GM12878 (cell line): ENCODE results near the gene TRPT1. TPM values are rescaled to one million over a fixed set of nuclear protein-coding genes. Genes with fewer than 3 reads are reported as not detected.
A peak's percentile ranks its signal among the peaks of the same experiment; 100 is the strongest.

Experiments used
- EP300 ChIP-seq, 2 experiments: fragments of 150-350 bp in 1 of 2; IDR thresholded peaks; 2 replicates each; pipeline ENCODE4 v1.6.1; 2011 to 2012; ENCODE audit warnings: low read depth in 2 of 2, low read length in 2 of 2, borderline replicate concordance in 1 of 2, improper control_type of control experiment in 1 of 2, inconsistent platforms in 1 of 2; ENCODE audit not compliant: control insufficient read depth in 1 of 2
- FOXK2 ChIP-seq: fragments of 450-650 bp; IDR thresholded peaks from 2 replicates; pipeline ENCODE4 v1.6.1; 2017; ENCODE audit warnings: mild to moderate bottlenecking, moderate library complexity
- IKZF1 ChIP-seq: fragments of 450-650 bp; conservative IDR thresholded peaks from 2 replicates; pipeline ENCODE4 v1.6.1; 2017; ENCODE audit warnings: antibody characterized with exemption, mild to moderate bottlenecking
- MYC ChIP-seq: IDR thresholded peaks from 2 replicates; pipeline ENCODE4 v1.6.1; 2011; ENCODE audit warnings: mild to moderate bottlenecking, low read length, moderate library complexity, inconsistent platforms; ENCODE audit not compliant: insufficient read depth, insufficient replicate concordance, insufficient read length, severe bottlenecking
- NBN ChIP-seq: fragments of 450-650 bp; IDR thresholded peaks from 2 replicates; pipeline ENCODE4 v1.6.1; 2016
- NFIC ChIP-seq: IDR thresholded peaks from 2 replicates; pipeline ENCODE4 v1.6.1; 2012; ENCODE audit warnings: low read depth, mild to moderate bottlenecking, inconsistent platforms, low read length, moderate library complexity
- NR2C1 ChIP-seq: fragments of 450-650 bp; IDR thresholded peaks from 2 replicates; pipeline ENCODE4 v1.6.1; 2017; ENCODE audit warnings: antibody characterized with exemption, mild to moderate bottlenecking, moderate library complexity
- POLR2A ChIP-seq: IDR thresholded peaks from 2 replicates; pipeline ENCODE4 v1.6.1; 2011; ENCODE audit warnings: low read depth, mild to moderate bottlenecking, low read length
- RBBP5 ChIP-seq: fragments of 200-600 bp; sonication (generic); conservative IDR thresholded peaks from 2 replicates; pipeline ENCODE4 v1.6.1; 2016
- SMC3 ChIP-seq: IDR thresholded peaks from 2 replicates; pipeline ENCODE4 v1.6.1; 2011; ENCODE audit warnings: low read length, improper control_type of control experiment, borderline replicate concordance
- SREBF2 ChIP-seq: IDR thresholded peaks from 2 replicates; pipeline ENCODE4 v1.6.1; 2012; ENCODE audit warnings: mild to moderate bottlenecking, low read length
- polyA plus RNA-seq, 11 experiments: library from polyadenylated mRNA; depleted of rRNA in 4 of 11; unstranded in 6 of 11; stranded (reverse) in 5 of 11; fragments of >200 nt; fragmentation: Nextera tagmentation in 4 of 11; fragmentation: Illumina TruSeq in 1 of 11; extraction: Ambion mirVana in 4 of 11; extraction: Trizol in 1 of 11; gene quantifications; 1 replicate in 1 of 11; 2 replicates in 10 of 11; pipeline versions ENCODE4 v1.2.1 to v1.2.3, GENCODE V29; 2011 to 2016; ENCODE audit warnings: inconsistent platforms in 2 of 11, missing spikeins in 2 of 11, low read depth in 1 of 11
- total RNA-seq, 4 experiments: library from RNA; depleted of rRNA in 3 of 4; stranded (reverse); fragments of >200 nt in 3 of 4; fragmentation: Illumina TruSeq in 1 of 4; extraction: Trizol in 1 of 4; gene quantifications; 2 replicates each; pipeline versions ENCODE4 v1.2.1 to v1.2.3, GENCODE V29; 2013 to 2021
- TF ChIP-seq, protein P1 (sequence below): fragments of 450-650 bp; IDR thresholded peaks from 2 replicates; pipeline ENCODE4 v1.6.1; 2017; ENCODE audit warnings: mild to moderate bottlenecking, moderate library complexity
- TF ChIP-seq, protein P2 (sequence below): IDR thresholded peaks from 2 replicates; pipeline ENCODE4 v1.6.1; 2011; ENCODE audit warnings: borderline replicate concordance, low read depth, mild to moderate bottlenecking, moderate library complexity, mixed read lengths, low read length; ENCODE audit not compliant: insufficient read depth; ENCODE audit errors: extremely low read length
- TF ChIP-seq, protein P3 (sequence below): fragments of 450-650 bp; formaldehyde crosslinking; IDR thresholded peaks from 2 replicates; pipeline ENCODE4 v1.4.0; 2022; ENCODE audit warnings: mild to moderate bottlenecking, moderate library complexity
- TF ChIP-seq, protein P4 (sequence below): IDR thresholded peaks from 2 replicates; pipeline ENCODE4 v1.6.1; 2012; ENCODE audit warnings: improper control_type of control experiment, low read depth, low read length; ENCODE audit not compliant: insufficient replicate concordance

Gene TRPT1
- total and polyA plus RNA-seq, 10 of the 15 experiments (the other 5 are each of a cell fraction or from before 2014, with no cell fraction given), result 7.1 to 63.0 (median 31.4) TPM

DNA sequence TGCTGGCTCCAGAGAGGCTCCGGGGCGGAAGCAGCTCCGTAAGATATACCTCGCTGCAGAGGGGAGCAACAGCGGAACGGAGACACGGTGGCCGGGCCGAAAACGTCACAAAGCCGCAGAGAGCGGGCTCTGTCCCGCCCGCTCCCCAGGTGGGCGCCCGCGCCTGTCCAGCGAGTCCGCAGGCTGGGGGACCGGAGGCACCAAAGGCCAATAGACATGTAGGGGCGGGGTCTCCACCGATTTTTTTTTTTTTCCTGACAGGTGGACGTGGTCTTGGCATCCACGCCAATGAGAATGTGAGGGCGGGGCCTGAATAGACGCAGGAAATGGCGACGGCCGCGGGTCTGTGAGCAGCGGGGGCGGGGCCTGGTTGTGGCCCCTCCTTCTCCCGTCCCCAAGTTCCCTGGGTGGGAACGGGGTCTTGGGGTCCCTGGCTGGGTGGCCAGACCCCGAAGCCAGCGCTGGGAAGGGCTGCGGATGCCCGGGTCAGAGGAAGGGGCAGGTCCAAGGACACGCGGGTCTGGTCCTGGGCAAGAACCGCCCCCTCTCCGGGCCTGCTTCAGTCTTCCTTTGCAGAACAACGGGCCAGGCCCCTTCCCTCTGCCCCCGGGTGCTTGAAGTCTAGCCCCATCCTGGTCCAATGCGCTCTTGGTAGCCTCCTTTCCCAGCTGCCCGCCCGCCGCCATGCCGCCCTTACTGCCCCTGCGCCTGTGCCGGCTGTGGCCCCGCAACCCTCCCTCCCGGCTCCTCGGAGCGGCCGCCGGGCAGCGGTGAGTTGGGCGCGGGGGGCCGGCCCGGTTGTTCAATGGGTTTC, 4.4 kb upstream of the TRPT1 start, which contains the start of gene DNAJC4 (continued):
- TF ChIP-seq, protein P1, sequence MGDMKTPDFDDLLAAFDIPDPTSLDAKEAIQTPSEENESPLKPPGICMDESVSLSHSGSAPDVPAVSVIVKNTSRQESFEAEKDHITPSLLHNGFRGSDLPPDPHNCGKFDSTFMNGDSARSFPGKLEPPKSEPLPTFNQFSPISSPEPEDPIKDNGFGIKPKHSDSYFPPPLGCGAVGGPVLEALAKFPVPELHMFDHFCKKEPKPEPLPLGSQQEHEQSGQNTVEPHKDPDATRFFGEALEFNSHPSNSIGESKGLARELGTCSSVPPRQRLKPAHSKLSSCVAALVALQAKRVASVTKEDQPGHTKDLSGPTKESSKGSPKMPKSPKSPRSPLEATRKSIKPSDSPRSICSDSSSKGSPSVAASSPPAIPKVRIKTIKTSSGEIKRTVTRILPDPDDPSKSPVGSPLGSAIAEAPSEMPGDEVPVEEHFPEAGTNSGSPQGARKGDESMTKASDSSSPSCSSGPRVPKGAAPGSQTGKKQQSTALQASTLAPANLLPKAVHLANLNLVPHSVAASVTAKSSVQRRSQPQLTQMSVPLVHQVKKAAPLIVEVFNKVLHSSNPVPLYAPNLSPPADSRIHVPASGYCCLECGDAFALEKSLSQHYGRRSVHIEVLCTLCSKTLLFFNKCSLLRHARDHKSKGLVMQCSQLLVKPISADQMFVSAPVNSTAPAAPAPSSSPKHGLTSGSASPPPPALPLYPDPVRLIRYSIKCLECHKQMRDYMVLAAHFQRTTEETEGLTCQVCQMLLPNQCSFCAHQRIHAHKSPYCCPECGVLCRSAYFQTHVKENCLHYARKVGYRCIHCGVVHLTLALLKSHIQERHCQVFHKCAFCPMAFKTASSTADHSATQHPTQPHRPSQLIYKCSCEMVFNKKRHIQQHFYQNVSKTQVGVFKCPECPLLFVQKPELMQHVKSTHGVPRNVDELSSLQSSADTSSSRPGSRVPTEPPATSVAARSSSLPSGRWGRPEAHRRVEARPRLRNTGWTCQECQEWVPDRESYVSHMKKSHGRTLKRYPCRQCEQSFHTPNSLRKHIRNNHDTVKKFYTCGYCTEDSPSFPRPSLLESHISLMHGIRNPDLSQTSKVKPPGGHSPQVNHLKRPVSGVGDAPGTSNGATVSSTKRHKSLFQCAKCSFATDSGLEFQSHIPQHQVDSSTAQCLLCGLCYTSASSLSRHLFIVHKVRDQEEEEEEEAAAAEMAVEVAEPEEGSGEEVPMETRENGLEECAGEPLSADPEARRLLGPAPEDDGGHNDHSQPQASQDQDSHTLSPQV, result no peak
- 0 out of 2 replicates have a peak, but pooled peaks have one; percentile 47 for TF ChIP-seq IKZF1
- TF ChIP-seq SREBF2, result no peak
- peak; percentile 80 for TF ChIP-seq POLR2A
- TF ChIP-seq SMC3, result no peak
- peak; percentile 54; the same call in 1 of the 2 replicates for TF ChIP-seq NBN
- no peak for TF ChIP-seq RBBP5
- no peak for TF ChIP-seq EP300 (IDR thresholded peaks at IDR 0.05; ENCODE audit: borderline replicate concordance in 1 of 2, control insufficient read depth in 1 of 2, low read depth in 2 of 2, low read length in 2 of 2)
- TF ChIP-seq FOXK2, result no peak
- no peak for TF ChIP-seq MYC
- no peak for TF ChIP-seq NR2C1
- TF ChIP-seq, protein P2, sequence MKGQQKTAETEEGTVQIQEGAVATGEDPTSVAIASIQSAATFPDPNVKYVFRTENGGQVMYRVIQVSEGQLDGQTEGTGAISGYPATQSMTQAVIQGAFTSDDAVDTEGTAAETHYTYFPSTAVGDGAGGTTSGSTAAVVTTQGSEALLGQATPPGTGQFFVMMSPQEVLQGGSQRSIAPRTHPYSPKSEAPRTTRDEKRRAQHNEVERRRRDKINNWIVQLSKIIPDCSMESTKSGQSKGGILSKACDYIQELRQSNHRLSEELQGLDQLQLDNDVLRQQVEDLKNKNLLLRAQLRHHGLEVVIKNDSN, result no peak
- no peak for TF ChIP-seq NFIC
- TF ChIP-seq, protein P3, sequence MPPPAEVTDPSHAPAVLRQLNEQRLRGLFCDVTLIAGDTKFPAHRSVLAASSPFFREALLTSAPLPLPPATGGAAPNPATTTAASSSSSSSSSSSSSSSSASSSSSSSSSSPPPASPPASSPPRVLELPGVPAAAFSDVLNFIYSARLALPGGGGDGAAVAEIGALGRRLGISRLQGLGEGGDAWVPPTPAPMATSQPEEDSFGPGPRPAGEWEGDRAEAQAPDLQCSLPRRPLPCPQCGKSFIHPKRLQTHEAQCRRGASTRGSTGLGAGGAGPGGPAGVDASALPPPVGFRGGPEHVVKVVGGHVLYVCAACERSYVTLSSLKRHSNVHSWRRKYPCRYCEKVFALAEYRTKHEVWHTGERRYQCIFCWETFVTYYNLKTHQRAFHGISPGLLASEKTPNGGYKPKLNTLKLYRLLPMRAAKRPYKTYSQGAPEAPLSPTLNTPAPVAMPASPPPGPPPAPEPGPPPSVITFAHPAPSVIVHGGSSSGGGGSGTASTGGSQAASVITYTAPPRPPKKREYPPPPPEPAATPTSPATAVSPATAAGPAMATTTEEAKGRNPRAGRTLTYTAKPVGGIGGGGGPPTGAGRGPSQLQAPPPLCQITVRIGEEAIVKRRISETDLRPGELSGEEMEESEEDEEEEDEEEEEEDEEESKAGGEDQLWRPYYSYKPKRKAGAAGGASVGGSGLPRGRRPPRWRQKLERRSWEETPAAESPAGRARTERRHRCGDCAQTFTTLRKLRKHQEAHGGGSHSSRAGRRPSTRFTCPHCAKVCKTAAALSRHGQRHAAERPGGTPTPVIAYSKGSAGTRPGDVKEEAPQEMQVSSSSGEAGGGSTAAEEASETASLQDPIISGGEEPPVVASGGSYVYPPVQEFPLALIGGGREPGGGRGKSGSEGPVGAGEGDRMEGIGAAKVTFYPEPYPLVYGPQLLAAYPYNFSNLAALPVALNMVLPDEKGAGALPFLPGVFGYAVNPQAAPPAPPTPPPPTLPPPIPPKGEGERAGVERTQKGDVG (CRISPR knock-in tag), result no peak
- TF ChIP-seq, protein P4, sequence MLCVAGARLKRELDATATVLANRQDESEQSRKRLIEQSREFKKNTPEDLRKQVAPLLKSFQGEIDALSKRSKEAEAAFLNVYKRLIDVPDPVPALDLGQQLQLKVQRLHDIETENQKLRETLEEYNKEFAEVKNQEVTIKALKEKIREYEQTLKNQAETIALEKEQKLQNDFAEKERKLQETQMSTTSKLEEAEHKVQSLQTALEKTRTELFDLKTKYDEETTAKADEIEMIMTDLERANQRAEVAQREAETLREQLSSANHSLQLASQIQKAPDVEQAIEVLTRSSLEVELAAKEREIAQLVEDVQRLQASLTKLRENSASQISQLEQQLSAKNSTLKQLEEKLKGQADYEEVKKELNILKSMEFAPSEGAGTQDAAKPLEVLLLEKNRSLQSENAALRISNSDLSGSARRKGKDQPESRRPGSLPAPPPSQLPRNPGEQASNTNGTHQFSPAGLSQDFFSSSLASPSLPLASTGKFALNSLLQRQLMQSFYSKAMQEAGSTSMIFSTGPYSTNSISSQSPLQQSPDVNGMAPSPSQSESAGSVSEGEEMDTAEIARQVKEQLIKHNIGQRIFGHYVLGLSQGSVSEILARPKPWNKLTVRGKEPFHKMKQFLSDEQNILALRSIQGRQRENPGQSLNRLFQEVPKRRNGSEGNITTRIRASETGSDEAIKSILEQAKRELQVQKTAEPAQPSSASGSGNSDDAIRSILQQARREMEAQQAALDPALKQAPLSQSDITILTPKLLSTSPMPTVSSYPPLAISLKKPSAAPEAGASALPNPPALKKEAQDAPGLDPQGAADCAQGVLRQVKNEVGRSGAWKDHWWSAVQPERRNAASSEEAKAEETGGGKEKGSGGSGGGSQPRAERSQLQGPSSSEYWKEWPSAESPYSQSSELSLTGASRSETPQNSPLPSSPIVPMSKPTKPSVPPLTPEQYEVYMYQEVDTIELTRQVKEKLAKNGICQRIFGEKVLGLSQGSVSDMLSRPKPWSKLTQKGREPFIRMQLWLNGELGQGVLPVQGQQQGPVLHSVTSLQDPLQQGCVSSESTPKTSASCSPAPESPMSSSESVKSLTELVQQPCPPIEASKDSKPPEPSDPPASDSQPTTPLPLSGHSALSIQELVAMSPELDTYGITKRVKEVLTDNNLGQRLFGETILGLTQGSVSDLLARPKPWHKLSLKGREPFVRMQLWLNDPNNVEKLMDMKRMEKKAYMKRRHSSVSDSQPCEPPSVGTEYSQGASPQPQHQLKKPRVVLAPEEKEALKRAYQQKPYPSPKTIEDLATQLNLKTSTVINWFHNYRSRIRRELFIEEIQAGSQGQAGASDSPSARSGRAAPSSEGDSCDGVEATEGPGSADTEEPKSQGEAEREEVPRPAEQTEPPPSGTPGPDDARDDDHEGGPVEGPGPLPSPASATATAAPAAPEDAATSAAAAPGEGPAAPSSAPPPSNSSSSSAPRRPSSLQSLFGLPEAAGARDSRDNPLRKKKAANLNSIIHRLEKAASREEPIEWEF, result no peak
